Measurements from ENCODE around the gene SLC37A3.

SLC37A3 gene

DNA sequence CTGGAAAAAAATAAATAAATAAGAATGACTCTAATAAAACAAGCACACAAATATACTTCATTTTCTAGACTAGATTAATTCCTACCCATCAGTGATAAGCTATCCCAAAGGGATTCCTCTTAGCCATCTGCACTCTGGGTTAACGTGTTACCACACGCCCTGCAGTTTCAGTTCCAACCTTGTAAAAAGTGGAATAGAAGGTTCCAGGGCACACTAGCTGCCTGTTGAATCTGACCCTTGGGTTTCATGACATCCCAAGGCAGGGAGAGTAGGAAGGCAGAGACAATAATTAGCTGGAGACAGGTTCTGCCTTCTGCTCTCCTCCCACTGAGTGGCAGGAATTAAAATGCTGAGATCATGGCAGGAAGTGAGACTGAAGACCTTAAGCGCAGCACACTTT lies 33.5 kb downstream of the SLC37A3 start:
- TF ChIP-seq, protein P1, sequence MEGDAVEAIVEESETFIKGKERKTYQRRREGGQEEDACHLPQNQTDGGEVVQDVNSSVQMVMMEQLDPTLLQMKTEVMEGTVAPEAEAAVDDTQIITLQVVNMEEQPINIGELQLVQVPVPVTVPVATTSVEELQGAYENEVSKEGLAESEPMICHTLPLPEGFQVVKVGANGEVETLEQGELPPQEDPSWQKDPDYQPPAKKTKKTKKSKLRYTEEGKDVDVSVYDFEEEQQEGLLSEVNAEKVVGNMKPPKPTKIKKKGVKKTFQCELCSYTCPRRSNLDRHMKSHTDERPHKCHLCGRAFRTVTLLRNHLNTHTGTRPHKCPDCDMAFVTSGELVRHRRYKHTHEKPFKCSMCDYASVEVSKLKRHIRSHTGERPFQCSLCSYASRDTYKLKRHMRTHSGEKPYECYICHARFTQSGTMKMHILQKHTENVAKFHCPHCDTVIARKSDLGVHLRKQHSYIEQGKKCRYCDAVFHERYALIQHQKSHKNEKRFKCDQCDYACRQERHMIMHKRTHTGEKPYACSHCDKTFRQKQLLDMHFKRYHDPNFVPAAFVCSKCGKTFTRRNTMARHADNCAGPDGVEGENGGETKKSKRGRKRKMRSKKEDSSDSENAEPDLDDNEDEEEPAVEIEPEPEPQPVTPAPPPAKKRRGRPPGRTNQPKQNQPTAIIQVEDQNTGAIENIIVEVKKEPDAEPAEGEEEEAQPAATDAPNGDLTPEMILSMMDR (IDR thresholded peaks at IDR 0.05) = no peak
- no peak for TF ChIP-seq ZFX (IDR thresholded peaks at IDR 0.05; ENCODE audit: borderline replicate concordance)
- H3K27ac ChIP-seq = no peak overlapping the region

DNA sequence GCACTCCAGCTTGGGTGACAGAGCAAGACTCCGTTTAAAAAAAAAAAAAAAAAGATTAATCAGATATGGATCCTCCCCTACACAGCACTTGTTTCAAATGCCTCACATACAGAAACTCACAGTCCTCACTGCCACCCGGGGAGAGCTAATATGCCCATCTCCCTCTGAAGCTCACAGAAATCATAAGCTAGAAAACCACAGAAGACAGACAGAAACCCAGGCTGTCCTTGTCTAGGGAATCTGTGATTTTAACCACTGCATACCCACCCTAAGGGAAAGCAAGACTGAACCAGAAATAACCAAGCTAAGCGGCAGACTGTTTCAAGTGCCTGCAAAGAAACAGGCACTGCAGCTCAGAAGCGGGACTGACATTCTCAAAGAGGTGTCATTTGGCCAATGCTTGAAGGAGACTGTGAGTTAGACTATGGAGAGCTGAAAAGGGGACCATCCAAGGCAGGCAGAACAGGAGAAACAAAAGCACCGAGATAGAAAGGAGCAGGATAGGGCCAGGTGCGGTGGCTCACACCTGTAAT lies 37.6 kb downstream of the SLC37A3 start:
- no peak for TF ChIP-seq ZFX (IDR thresholded peaks at IDR 0.05; ENCODE audit: borderline replicate concordance)
- TF ChIP-seq, protein P1 (IDR thresholded peaks at IDR 0.05) = no peak
- no peak overlapping the region for H3K27ac ChIP-seq

DNA sequence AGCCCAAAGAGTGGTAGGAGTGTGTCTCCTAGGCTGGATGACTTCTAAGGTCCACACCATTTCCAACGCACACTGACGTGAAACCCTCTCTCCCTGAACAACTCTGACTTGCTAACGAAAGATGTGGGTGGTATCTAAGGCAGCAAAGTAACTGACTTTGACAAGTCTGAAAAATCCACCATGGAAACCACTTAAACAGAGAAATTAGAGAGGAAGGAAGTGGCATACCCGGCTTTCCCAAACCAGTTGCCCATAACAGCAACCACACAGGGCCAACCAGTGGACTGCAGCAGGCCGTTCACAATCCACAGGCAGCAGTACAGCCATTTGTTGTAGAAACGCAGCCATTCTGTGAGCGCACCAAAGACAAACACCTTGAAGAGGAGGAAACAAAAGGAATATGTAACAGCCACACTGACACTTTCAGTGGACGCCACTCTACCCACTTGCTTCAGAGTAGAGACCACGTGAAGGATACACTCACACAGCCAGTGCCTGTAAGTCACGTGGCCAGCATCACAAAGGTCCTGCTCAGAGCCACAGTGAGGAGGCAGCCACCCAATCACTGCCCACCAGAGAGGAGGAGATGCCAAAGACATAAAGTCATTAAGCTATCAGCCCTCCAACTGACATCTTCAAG lies 39.8 kb downstream of the SLC37A3 start:
- TF ChIP-seq, protein P1 (IDR thresholded peaks at IDR 0.05) = no peak
- TF ChIP-seq ZFX (IDR thresholded peaks at IDR 0.05; ENCODE audit: borderline replicate concordance) = no peak
- no peak overlapping the region for H3K27ac ChIP-seq

DNA sequence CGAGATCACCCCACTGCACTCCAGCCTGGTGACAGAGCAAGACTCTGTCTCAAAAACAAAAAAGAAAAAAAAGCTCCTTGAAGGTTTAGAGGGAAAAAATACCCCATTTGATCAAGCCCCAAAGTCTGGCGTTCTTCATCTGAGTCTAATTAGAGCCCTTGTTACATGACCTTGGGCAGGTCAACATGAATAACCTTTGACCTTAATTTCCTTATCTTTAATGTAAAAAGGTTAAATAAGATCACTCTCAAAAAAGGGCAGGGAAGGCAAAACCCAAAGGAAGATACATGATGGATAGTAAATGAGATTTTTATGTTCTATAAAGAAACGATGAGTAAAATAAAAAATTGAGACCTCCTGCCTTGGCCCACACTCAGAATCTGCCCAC lies 40.3 kb downstream of the SLC37A3 start:
- H3K27ac ChIP-seq = no peak overlapping the region
- TF ChIP-seq ZFX (IDR thresholded peaks at IDR 0.05; ENCODE audit: borderline replicate concordance) = no peak
- TF ChIP-seq, protein P1 (IDR thresholded peaks at IDR 0.05) = no peak

DNA sequence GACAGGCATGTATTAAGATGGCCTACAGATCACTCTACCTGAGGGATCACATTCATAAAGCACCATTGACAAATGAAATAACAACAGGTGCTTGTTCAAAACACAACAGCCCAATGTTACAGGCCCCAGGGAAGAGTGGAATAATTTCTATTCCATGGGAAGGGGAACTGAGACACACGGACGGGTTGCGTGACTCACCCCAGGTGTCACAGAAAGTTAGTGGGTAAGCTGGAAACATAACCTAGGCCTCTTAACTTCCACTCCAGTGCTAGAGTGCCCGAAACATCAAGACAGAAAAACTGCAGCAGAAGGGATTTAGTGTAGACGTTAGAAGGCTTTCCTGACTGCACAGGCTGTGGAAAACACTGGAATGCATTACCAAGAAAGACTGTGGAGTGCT lies 48.3 kb downstream of the SLC37A3 start:
- no peak overlapping the region for H3K27ac ChIP-seq
- TF ChIP-seq, protein P1 (IDR thresholded peaks at IDR 0.05) = no peak
- TF ChIP-seq ZFX (IDR thresholded peaks at IDR 0.05; ENCODE audit: borderline replicate concordance) = no peak

DNA sequence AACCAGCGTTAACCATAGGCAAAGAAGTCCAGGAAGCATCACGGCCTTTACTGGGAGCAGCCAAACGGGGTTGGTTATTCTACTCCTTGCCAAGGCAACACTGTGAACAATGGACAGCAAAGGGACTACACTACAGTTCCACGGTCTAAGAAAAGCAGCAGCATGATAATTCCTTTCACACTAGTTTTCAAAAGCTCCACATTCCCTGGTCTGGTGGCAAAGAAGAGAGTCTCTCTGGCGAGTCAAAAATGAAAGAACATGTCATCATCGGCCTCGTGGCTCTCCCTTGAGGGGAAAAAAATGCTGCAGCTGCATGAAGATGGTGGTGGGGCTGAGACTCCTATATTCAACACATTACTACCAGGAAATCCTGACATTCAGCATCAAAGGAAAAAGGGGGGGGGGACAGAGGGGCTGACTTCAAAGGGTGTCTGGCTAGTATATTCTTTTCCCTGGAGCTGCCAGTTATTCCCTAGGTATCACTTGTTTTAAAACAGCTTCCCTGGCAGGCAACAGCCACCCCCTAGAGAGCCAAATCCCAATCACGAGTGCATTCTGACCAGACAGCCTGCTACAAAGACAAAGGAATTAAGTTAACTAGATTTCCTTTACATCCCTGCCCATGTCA lies 49.1 kb downstream of the SLC37A3 start:
- TF ChIP-seq, protein P1 (IDR thresholded peaks at IDR 0.05) = no peak
- TF ChIP-seq ZFX (IDR thresholded peaks at IDR 0.05; ENCODE audit: borderline replicate concordance) = no peak

DNA sequence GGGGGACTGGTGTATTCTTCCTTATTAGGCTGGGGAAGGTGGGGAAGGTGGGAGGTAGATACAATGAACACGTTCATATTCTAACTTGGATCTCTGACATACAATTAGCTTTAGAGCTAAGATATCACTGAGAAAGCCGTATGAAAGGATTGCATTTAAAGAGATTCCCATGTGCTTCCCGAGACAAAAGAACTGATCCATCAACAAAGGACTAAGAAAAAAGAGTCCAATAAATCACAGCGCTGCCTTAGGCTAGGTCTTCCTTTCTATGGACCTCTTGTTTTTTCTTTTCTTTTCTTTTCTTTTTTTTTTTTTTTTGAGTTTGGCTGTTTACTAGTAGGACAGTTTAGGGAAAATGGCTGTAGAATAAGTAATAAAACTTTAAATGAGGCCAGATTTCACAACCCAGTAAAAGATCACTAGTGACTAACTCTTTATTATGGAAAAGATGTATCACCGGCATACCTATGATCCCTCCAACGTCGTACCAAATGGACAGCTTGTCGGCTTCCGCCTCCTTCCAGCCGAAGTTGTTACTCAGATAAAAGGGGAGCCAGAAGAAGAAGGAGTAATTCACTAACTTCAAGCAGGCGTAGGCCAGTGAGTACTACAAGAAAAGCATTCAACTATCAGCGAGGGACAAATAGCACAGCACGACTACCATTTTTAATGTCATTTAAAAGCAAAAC lies 50.0 kb downstream of the SLC37A3 start:
- TF ChIP-seq ZFX (IDR thresholded peaks at IDR 0.05; ENCODE audit: borderline replicate concordance) = no peak
- TF ChIP-seq, protein P1 (IDR thresholded peaks at IDR 0.05) = no peak
- H3K27ac ChIP-seq = no peak overlapping the region

More for the DNA sequence above, 49.1 kb downstream of the SLC37A3 start:
- H3K27ac ChIP-seq = no peak overlapping the region

All from 22Rv1 (cell line).